ENCODE data around the gene MTR. TPM values are rescaled to one million over a fixed set of nuclear protein-coding genes. Genes with fewer than 3 reads are reported as not detected.

MTR gene
- total and polyA plus RNA-seq, 10 donors, result 4.4 to 65.4 (median 42.0) TPM

GRCh38 chr1:236759252-236759859 lies 35.7 kb upstream of the MTR start:
- H3K27me3 ChIP-seq (replicated peaks in 1 of 7), result no peaks in the 10 kb centered on the region
- no peak for DNase-seq
- H3K4me3 ChIP-seq, result no peak overlapping the region
- H3K36me3 ChIP-seq, result no peaks in the 10 kb centered on the region
- intact Hi-C loops (cut with DNase I; ENCODE audit: low total_unique reads), result loop anchor here (10.0 kb wide), 1 partner anchor 105 kb away; no protein-coding TSS in a partner anchor
- TF ChIP-seq, protein P1, sequence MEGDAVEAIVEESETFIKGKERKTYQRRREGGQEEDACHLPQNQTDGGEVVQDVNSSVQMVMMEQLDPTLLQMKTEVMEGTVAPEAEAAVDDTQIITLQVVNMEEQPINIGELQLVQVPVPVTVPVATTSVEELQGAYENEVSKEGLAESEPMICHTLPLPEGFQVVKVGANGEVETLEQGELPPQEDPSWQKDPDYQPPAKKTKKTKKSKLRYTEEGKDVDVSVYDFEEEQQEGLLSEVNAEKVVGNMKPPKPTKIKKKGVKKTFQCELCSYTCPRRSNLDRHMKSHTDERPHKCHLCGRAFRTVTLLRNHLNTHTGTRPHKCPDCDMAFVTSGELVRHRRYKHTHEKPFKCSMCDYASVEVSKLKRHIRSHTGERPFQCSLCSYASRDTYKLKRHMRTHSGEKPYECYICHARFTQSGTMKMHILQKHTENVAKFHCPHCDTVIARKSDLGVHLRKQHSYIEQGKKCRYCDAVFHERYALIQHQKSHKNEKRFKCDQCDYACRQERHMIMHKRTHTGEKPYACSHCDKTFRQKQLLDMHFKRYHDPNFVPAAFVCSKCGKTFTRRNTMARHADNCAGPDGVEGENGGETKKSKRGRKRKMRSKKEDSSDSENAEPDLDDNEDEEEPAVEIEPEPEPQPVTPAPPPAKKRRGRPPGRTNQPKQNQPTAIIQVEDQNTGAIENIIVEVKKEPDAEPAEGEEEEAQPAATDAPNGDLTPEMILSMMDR (IDR thresholded peaks at IDR 0.05 in 8 of 11, conservative IDR thresholded peaks at IDR 0.05 in 3 of 11), result peak in 10 of 11 experiments; percentile 9 to 63 (median 52)
- TF ChIP-seq POLR2AphosphoS5 (IDR thresholded peaks at IDR 0.05) (no peak), POLR2A (IDR thresholded peaks at IDR 0.05) (no peak)
- peaks cover 0 to 5% (median 0%) of the 10 kb centered on the region in 6 donors for H3K4me1 ChIP-seq
- WGBS, 5 donors, result 42 to 58% (median 48%) methylated on average over 3 of the region's 3 CpGs
- H3K9me3 ChIP-seq, result no peaks in the 10 kb centered on the region
- no peak overlapping the region for H3K27ac ChIP-seq

GRCh38 chr1:236760480-236760879 lies 34.6 kb upstream of the MTR start:
- intact Hi-C loops (cut with DNase I; ENCODE audit: low total_unique reads), result no loop called here
- Histone ChIP-seq H3K27me3 (replicated peaks in 1 of 7) (no peaks in the 10 kb centered on the region), H3K27ac (no peak overlapping the region), H3K4me1 (peaks cover 0 to 5% (median 0%) of the 10 kb centered on the region in 6 donors), H3K36me3 (no peaks in the 10 kb centered on the region), H3K9me3 (no peaks in the 10 kb centered on the region), H3K4me3 (no peak overlapping the region)
- WGBS, 5 donors, result 72 to 87% (median 80%) methylated on average over 6 of the region's 6 CpGs
- DNase-seq, result no peak
- no peak for TF ChIP-seq POLR2AphosphoS5 (IDR thresholded peaks at IDR 0.05)
- TF ChIP-seq, protein P1 (IDR thresholded peaks at IDR 0.05 in 8 of 11, conservative IDR thresholded peaks at IDR 0.05 in 3 of 11), result no peak
- no peak for TF ChIP-seq POLR2A (IDR thresholded peaks at IDR 0.05)

DNA sequence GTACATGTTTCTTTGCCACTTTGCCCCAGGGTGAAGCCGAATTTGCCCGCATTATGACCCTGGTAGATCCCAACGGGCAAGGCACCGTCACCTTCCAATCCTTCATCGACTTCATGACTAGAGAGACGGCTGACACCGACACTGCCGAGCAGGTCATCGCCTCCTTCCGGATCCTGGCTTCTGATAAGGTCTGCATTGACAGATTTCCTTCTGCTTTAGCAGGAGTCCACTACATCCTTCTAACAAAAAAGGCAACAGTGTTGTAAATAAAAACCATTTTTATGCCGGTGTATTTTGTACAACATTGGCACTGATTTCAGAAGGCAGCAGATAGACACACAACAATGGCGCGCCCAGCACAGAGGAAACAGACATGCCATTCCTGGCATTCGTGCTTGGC lies 34.1 kb upstream of the MTR start:
- no peak for DNase-seq
- H3K27ac ChIP-seq, result no peak overlapping the region
- TF ChIP-seq POLR2A (IDR thresholded peaks at IDR 0.05) (no peak), POLR2AphosphoS5 (IDR thresholded peaks at IDR 0.05) (no peak)
- TF ChIP-seq, protein P1 (IDR thresholded peaks at IDR 0.05 in 8 of 11, conservative IDR thresholded peaks at IDR 0.05 in 3 of 11), result no peak
- 88 to 96% (median 92%) methylated on average over 14 of the region's 14 CpGs for WGBS, 5 donors
- H3K36me3 ChIP-seq, result no peaks in the 10 kb centered on the region
- peaks cover 0 to 5% (median 0%) of the 10 kb centered on the region in 6 donors for H3K4me1 ChIP-seq
- intact Hi-C loops (cut with DNase I; ENCODE audit: low total_unique reads), result no loop called here
- no peaks in the 10 kb centered on the region for H3K27me3 ChIP-seq (replicated peaks in 1 of 7)
- H3K9me3 ChIP-seq, result no peaks in the 10 kb centered on the region
- H3K4me3 ChIP-seq, result no peak overlapping the region

- intact Hi-C loops (cut with DNase I; ENCODE audit: low total_unique reads), result no loop called here
- Histone ChIP-seq H3K27ac (no peak overlapping the region), H3K4me1 (peaks cover 0 to 5% (median 0%) of the 10 kb centered on the region in 6 donors), H3K4me3 (no peak overlapping the region), H3K27me3 (replicated peaks in 1 of 7) (no peaks in the 10 kb centered on the region), H3K9me3 (no peaks in the 10 kb centered on the region), H3K36me3 (no peaks in the 10 kb centered on the region)
- 75 to 94% (median 88%) methylated on average over 5 of the region's 5 CpGs for WGBS, 5 donors
- TF ChIP-seq, protein P1 (IDR thresholded peaks at IDR 0.05 in 8 of 11, conservative IDR thresholded peaks at IDR 0.05 in 3 of 11), result no peak
- TF ChIP-seq POLR2A (IDR thresholded peaks at IDR 0.05) (no peak), POLR2AphosphoS5 (IDR thresholded peaks at IDR 0.05) (no peak)
- no peak for DNase-seq
These were observed 33.5 kb upstream of the MTR start for GRCh38 chr1:236761397-236762132.
